ENCODE measurements around the gene PFKFB3. TPM values are rescaled to one million over a fixed set of nuclear protein-coding genes. Genes with fewer than 3 reads are reported as not detected.

PFKFB3 gene
- polyA plus RNA-seq, 1 experiment = 24.3 TPM

DNA sequence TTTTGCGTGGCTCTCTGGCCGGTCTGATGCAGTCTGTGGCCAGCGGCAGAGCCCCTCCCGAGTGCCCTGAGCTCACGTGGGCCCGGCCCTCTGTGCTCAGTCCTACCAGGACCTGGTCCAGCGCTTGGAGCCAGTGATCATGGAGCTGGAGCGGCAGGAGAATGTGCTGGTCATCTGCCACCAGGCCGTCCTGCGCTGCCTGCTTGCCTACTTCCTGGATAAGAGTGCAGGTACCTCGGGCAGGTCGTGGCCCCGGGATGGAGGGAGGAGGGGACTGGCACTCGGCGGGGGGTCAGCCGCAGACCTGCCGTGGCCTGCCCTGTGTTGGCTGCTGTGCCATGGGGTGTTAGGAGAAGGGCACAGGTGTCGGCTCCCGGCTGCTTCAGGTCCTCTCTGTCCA is 20.0 kb downstream of the PFKFB3 start:
- CTCF ChIA-PET = no interaction called here

DNA sequence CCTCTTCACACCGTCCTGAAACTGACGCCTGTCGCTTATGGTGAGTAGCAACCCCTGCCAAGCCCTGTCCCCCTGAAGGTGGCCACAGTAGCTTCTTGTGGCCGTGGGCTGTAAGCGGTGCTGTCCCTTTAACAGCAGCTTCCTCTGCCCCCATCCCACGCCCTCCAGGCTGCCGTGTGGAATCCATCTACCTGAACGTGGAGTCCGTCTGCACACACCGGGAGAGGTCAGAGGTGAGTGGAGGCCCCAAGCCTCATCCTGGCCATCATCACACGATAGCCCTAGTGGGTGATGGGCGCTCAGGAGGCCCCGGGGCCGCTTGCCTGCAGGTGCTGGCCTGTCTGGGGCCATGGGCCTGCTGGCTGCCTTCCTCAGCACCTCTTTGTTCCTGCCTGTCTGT is 21.2 kb downstream of the PFKFB3 start:
- ChIA-PET POLR2A (no interaction called here), CTCF (interaction anchor here (1.2 kb wide), 1 partner anchor 22 kb away, joined by 4 read pairs; the partner anchor contains the start of gene PFKFB3)
- TF ChIP-seq, protein P1, sequence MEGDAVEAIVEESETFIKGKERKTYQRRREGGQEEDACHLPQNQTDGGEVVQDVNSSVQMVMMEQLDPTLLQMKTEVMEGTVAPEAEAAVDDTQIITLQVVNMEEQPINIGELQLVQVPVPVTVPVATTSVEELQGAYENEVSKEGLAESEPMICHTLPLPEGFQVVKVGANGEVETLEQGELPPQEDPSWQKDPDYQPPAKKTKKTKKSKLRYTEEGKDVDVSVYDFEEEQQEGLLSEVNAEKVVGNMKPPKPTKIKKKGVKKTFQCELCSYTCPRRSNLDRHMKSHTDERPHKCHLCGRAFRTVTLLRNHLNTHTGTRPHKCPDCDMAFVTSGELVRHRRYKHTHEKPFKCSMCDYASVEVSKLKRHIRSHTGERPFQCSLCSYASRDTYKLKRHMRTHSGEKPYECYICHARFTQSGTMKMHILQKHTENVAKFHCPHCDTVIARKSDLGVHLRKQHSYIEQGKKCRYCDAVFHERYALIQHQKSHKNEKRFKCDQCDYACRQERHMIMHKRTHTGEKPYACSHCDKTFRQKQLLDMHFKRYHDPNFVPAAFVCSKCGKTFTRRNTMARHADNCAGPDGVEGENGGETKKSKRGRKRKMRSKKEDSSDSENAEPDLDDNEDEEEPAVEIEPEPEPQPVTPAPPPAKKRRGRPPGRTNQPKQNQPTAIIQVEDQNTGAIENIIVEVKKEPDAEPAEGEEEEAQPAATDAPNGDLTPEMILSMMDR (IDR thresholded peaks at IDR 0.05; ENCODE audit: low read depth, low read length) = no peak

More for the DNA sequence above, 20.0 kb downstream of the PFKFB3 start:
- POLR2A ChIA-PET = interaction anchor here (1.1 kb wide), 1 partner anchor 15 kb away, joined by 3 read pairs; no protein-coding TSS in a partner anchor
- no peak overlapping the region for H3K27ac ChIP-seq (ENCODE audit: low read depth, low read length)
- H3K27me3 ChIP-seq (ENCODE audit: control insufficient read depth, insufficient read depth, low read length) = no peaks in the 10 kb centered on the region
- H3K4me3 ChIP-seq (ENCODE audit: low read depth, low read length) = no peak overlapping the region
- TF ChIP-seq, protein P1 (IDR thresholded peaks at IDR 0.05; ENCODE audit: low read depth, low read length) = no peak
- no peaks in the 10 kb centered on the region for H3K9me3 ChIP-seq (ENCODE audit: control insufficient read depth, insufficient read depth, low read length)
- DNase-seq (ENCODE audit: low read depth, low spot score) = no peak

DNA sequence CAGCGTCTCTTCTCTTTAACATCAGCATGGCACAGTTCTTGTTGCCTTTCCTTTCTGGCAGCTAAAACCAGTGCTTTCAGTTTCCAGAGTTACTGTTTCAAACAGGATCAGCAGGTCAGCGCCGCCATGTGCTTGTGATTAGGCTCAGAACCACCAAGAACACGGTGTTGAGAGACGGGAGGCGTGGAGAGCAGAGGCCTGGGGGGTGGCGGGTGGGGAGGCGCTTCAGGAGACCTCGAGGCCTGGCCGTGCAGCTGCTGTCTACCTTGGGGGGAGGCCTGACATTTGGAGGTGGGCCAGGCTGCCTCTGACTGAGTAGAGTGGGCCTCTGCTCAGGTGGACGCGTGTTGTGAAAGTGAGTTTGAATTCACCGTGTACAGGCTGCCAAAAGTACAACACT is 22.0 kb downstream of the PFKFB3 start:
- no peak for DNase-seq (ENCODE audit: low read depth, low spot score)
- H3K4me3 ChIP-seq (ENCODE audit: low read depth, low read length) = no peak overlapping the region
- ChIA-PET POLR2A (interaction anchor here (0.9 kb wide), 1 partner anchor 22 kb away, joined by 3 read pairs; the partner anchor contains the start of gene PFKFB3), CTCF (interaction anchor here (1.0 to 1.2 kb wide), 2 partner anchors 22 to 177 kb away, joined by 3 to 4 read pairs; partner anchors contain the start of gene PFKFB3)
- H3K27me3 ChIP-seq (ENCODE audit: control insufficient read depth, insufficient read depth, low read length) = no peaks in the 10 kb centered on the region
- no peak overlapping the region for H3K27ac ChIP-seq (ENCODE audit: low read depth, low read length)
- TF ChIP-seq, protein P1 (IDR thresholded peaks at IDR 0.05; ENCODE audit: low read depth, low read length) = no peak
- no peaks in the 10 kb centered on the region for H3K9me3 ChIP-seq (ENCODE audit: control insufficient read depth, insufficient read depth, low read length)

More for the DNA sequence above, 21.2 kb downstream of the PFKFB3 start:
- H3K9me3 ChIP-seq (ENCODE audit: control insufficient read depth, insufficient read depth, low read length) = no peaks in the 10 kb centered on the region
- no peak overlapping the region for H3K27ac ChIP-seq (ENCODE audit: low read depth, low read length)
- no peak for DNase-seq (ENCODE audit: low read depth, low spot score)
- H3K4me3 ChIP-seq (ENCODE audit: low read depth, low read length) = no peak overlapping the region
- no peaks in the 10 kb centered on the region for H3K27me3 ChIP-seq (ENCODE audit: control insufficient read depth, insufficient read depth, low read length)

DNA sequence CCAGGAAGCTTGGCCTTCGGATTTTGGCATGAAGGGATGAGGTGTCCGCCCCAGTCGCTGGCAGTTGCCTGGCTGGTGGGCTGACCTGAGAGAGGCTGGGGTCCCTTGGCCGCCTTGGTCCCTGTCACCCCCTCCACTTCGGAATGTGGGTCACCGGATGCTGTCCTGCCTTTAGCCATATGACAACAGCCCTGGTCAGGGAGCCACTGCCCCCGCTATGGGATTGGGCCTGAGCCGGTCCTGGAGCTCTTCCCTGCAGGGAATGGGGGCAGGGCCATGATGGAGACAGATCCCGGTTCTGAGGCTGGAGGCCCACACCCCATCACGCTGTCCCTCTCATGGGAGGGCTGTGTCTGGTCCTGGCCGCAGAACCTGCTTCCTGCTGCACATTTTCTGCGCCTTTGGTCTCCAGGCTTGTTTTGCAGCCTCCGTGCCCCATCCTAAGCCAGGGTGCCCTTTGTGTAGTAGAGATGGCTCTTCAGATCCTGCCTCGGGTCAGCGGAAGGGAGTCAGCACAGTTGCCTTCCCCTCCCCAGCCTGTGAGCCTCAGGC is 22.6 kb downstream of the PFKFB3 start:
- no peak overlapping the region for H3K4me3 ChIP-seq (ENCODE audit: low read depth, low read length)
- CTCF ChIA-PET = interaction anchor here (1.0 kb wide), 1 partner anchor 176 kb away, joined by 3 read pairs; no protein-coding TSS in a partner anchor
- no peaks in the 10 kb centered on the region for H3K27me3 ChIP-seq (ENCODE audit: control insufficient read depth, insufficient read depth, low read length)
- POLR2A ChIA-PET = interaction anchor here (0.9 kb wide), 1 partner anchor 23 kb away, joined by 3 read pairs; the partner anchor contains the start of gene PFKFB3
- TF ChIP-seq, protein P1 (IDR thresholded peaks at IDR 0.05; ENCODE audit: low read depth, low read length) = no peak
- no peak overlapping the region for H3K27ac ChIP-seq (ENCODE audit: low read depth, low read length)
- no peaks in the 10 kb centered on the region for H3K9me3 ChIP-seq (ENCODE audit: control insufficient read depth, insufficient read depth, low read length)
- no peak for DNase-seq (ENCODE audit: low read depth, low spot score)

DNA sequence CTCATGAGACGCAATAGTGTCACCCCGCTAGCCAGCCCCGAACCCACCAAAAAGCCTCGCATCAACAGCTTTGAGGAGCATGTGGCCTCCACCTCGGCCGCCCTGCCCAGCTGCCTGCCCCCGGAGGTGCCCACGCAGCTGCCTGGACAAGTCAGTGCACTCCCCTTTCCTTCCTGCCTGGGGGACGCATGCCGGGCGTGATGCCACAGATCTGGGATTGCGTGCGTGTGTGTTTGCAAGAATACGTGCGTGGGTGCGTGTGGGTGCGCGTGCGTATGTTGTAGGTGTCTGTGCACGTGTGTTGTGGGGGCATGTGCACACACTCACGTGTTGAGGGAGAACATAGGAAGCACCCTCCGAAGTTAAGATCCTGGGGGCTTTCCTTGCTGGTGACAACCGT is 23.5 kb downstream of the PFKFB3 start:
- POLR2A ChIA-PET = no interaction called here
- Histone ChIP-seq H3K27ac (ENCODE audit: low read depth, low read length) (no peak overlapping the region), H3K27me3 (ENCODE audit: control insufficient read depth, insufficient read depth, low read length) (no peaks in the 10 kb centered on the region), H3K4me3 (ENCODE audit: low read depth, low read length) (no peak overlapping the region), H3K9me3 (ENCODE audit: control insufficient read depth, insufficient read depth, low read length) (no peaks in the 10 kb centered on the region)
- CTCF ChIA-PET = no interaction called here
- no peak for DNase-seq (ENCODE audit: low read depth, low spot score)
- TF ChIP-seq, protein P1 (IDR thresholded peaks at IDR 0.05; ENCODE audit: low read depth, low read length) = no peak

All from AG04450 (cell line).